ENCODE data around the gene TMEM168. TPM values are rescaled to one million over a fixed set of nuclear protein-coding genes. Genes with fewer than 3 reads are reported as not detected.

TMEM168 gene
- total RNA-seq, 1 donor from 2014 or later: 13.8 TPM

DNA sequence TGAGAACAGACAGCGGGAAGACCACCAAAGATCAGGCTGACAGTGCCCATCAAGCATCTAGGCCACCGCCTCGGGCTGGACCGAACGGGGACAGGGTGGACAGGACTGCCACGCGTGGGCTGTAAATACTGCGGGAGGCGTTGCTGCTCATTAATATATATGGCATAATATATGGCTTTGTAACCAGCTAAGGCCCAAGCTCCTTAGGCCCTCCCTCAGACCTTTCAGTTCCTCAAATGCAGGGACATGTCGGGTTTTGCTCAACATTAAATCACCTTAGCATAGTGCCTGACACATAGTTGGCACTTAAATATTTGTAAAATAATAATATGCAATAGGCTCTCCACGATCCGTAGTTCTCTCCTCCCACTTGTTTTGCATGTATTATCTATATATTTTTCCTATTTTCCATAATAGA lies 402 bp upstream of the TMEM168 start:
- TF ChIP-seq, protein P1, sequence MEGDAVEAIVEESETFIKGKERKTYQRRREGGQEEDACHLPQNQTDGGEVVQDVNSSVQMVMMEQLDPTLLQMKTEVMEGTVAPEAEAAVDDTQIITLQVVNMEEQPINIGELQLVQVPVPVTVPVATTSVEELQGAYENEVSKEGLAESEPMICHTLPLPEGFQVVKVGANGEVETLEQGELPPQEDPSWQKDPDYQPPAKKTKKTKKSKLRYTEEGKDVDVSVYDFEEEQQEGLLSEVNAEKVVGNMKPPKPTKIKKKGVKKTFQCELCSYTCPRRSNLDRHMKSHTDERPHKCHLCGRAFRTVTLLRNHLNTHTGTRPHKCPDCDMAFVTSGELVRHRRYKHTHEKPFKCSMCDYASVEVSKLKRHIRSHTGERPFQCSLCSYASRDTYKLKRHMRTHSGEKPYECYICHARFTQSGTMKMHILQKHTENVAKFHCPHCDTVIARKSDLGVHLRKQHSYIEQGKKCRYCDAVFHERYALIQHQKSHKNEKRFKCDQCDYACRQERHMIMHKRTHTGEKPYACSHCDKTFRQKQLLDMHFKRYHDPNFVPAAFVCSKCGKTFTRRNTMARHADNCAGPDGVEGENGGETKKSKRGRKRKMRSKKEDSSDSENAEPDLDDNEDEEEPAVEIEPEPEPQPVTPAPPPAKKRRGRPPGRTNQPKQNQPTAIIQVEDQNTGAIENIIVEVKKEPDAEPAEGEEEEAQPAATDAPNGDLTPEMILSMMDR (IDR thresholded peaks at IDR 0.05; ENCODE audit: partially characterized antibody, unreplicated experiment): no peak
- H3K36me3 Mint-ChIP-seq (ENCODE audit: unreplicated experiment): no peaks in the 10 kb centered on the region
- peaks cover 8% of the 10 kb centered on the region for H3K4me1 Mint-ChIP-seq (ENCODE audit: low read depth, unreplicated experiment)
- peaks cover 2% of the 10 kb centered on the region for H3K9me3 Mint-ChIP-seq (ENCODE audit: unreplicated experiment)
- H3K27ac Mint-ChIP-seq (ENCODE audit: unreplicated experiment): peak overlapping the region; percentile 31
- H3K27me3 Mint-ChIP-seq (ENCODE audit: unreplicated experiment): peaks cover 2% of the 10 kb centered on the region
- no peak for DNase-seq
- peak overlapping the region; percentile 92 for H3K4me3 Mint-ChIP-seq (ENCODE audit: unreplicated experiment)

DNA sequence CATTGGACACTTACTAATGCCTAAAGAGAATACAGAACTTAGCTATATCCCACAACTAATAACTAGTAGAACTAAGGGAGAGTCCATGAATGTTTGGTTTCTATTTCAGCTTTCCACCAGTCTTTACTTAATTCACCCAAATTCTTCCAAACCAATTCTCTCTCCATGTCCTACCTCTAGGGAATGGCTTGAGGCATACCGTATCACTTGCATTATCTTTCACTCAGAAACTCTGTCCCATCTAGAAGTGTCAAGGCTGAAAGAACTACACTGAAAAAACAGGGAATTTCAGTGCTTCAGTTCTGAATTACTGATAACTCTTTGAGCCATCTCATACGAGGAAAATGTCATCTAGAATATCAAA lies 758 bp downstream of the TMEM168 start:
- Mint-ChIP-seq H3K9me3 (ENCODE audit: unreplicated experiment) (peaks cover 2% of the 10 kb centered on the region), H3K36me3 (ENCODE audit: unreplicated experiment) (no peaks in the 10 kb centered on the region), H3K4me3 (ENCODE audit: unreplicated experiment) (peak overlapping the region; percentile 92), H3K27ac (ENCODE audit: unreplicated experiment) (peak overlapping the region; percentile 80), H3K4me1 (ENCODE audit: low read depth, unreplicated experiment) (peaks cover 8% of the 10 kb centered on the region), H3K27me3 (ENCODE audit: unreplicated experiment) (peaks cover 2% of the 10 kb centered on the region)
- TF ChIP-seq, protein P1 (IDR thresholded peaks at IDR 0.05; ENCODE audit: partially characterized antibody, unreplicated experiment): no peak
- DNase-seq: no peak

DNA sequence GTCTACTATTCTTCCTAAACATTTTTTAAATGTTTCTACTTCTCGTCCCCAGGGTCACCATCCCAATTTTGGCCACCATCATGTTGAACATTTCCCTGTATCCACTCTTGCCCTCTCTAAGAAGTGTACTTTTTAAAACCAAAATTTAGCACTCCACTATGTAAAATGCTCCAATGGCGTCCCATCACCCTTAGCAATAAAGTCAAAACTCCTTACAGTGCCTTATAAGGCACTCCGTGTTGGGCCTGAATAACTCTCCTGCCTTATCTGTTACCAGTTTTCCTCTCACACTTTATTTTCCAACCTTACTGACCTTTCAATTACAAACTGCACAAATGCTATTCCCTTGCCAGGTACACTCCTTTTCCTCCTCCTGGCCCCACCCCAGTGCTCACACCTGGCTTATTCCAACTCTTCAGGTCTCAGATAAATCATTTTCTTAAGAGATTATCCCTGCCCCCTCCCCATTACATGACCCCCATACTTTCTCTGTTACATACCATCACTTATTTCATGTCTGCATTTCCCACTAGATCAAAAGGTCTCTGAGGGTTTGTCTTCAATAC lies 1.3 kb downstream of the TMEM168 start:
- Mint-ChIP-seq H3K27ac (ENCODE audit: unreplicated experiment) (no peak overlapping the region), H3K36me3 (ENCODE audit: unreplicated experiment) (no peaks in the 10 kb centered on the region), H3K4me1 (ENCODE audit: low read depth, unreplicated experiment) (peaks cover 8% of the 10 kb centered on the region), H3K4me3 (ENCODE audit: unreplicated experiment) (peak overlapping the region; percentile 92), H3K9me3 (ENCODE audit: unreplicated experiment) (peaks cover 2% of the 10 kb centered on the region), H3K27me3 (ENCODE audit: unreplicated experiment) (peaks cover 2% of the 10 kb centered on the region)
- DNase-seq: no peak
- TF ChIP-seq, protein P1 (IDR thresholded peaks at IDR 0.05; ENCODE audit: partially characterized antibody, unreplicated experiment): no peak

DNA sequence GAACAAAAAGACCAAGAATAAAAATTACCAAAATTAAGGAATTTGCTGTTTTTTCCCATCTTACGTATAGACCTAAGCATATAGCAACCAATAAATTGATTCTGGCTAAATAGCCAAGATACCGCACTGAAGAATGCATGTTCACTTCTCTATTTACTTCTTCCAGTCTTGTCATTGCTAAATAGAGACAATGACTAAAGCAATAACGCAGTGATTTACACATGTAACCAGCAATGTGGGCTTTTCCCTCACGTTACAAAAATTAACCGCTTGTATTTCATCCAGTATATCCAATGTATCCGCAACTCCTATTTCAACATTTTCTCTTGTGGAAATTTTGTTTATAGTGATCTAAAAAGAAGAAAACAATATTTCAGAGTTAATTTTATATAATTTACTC lies 5.6 kb downstream of the TMEM168 start:
- H3K27ac Mint-ChIP-seq (ENCODE audit: unreplicated experiment): no peak overlapping the region

DNA sequence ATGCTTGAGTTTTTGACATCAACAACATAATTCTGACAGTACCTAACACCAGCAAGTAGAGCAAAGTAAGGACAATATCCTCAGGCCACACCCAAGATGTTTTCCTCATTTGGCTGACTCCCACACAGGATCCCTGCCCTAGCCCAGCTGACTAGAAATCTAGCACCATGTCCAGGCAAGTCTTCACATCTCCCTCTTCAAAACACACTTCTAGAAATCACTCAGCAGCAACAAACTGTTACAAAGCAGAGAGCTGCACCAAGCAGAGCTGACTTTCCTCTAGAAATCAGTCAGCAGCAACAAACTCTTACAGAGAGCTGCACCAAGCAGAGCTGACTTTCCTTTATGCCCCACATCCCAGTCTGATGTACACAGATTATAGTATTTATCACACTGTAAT lies 7.7 kb downstream of the TMEM168 start:
- no peak overlapping the region for H3K4me3 Mint-ChIP-seq (ENCODE audit: unreplicated experiment)
- no peak overlapping the region for H3K27ac Mint-ChIP-seq (ENCODE audit: unreplicated experiment)
- no peaks in the 10 kb centered on the region for H3K4me1 Mint-ChIP-seq (ENCODE audit: low read depth, unreplicated experiment)
- TF ChIP-seq, protein P1 (IDR thresholded peaks at IDR 0.05; ENCODE audit: partially characterized antibody, unreplicated experiment): no peak
- H3K36me3 Mint-ChIP-seq (ENCODE audit: unreplicated experiment): no peaks in the 10 kb centered on the region
- DNase-seq: no peak
- no peaks in the 10 kb centered on the region for H3K27me3 Mint-ChIP-seq (ENCODE audit: unreplicated experiment)
- no peaks in the 10 kb centered on the region for H3K9me3 Mint-ChIP-seq (ENCODE audit: unreplicated experiment)

More for the DNA sequence above, 5.6 kb downstream of the TMEM168 start:
- H3K4me3 Mint-ChIP-seq (ENCODE audit: unreplicated experiment): no peak overlapping the region
- no peak for DNase-seq
- H3K36me3 Mint-ChIP-seq (ENCODE audit: unreplicated experiment): no peaks in the 10 kb centered on the region
- peaks cover 2% of the 10 kb centered on the region for H3K27me3 Mint-ChIP-seq (ENCODE audit: unreplicated experiment)
- no peaks in the 10 kb centered on the region for H3K9me3 Mint-ChIP-seq (ENCODE audit: unreplicated experiment)
- TF ChIP-seq, protein P1 (IDR thresholded peaks at IDR 0.05; ENCODE audit: partially characterized antibody, unreplicated experiment): no peak
- H3K4me1 Mint-ChIP-seq (ENCODE audit: low read depth, unreplicated experiment): peaks cover 8% of the 10 kb centered on the region

Measured in glutamatergic neuron (in vitro differentiated cells).